GM21723 (cell line): ENCODE data around the gene RAB17.
"Not testable (repeated sequence)": the region's sequence is repeated elsewhere in the genome, so short reads cannot be mapped to it uniquely, and the experiment has no call there.

Source experiments
- ATAC-seq: cut with Tn5 transposase; IDR thresholded peaks from one replicate; pipeline ENCODE4 v1.9.1; 2021; ENCODE audit warnings: mild to moderate bottlenecking, moderate library complexity; ENCODE audit not compliant: unreplicated experiment

Gene RAB17

DNA sequence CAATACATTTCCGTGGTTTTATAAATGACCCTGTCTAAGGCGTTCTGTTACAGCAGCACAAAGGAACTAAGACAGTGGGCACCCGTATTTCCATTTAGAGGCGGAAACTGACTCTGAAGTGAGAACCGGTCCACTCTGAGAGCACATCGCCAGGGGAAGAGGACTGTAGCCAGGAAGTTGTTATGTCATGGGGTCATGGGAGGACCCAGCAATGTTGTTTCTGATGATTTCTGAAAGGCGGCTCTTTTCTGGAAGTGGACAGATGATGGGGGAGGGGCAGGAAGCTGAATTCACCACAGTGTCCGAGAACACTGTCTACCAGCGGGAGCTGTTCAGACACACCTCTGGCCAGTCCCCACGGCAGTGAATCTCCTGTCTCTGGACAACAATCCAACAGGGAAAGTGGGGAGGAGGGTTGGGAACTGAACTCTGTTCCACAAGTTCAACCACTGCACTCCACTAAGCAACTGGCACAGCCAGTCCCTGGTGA lies 34.7 kb upstream of the RAB17 start:
- ATAC-seq = no peak

DNA sequence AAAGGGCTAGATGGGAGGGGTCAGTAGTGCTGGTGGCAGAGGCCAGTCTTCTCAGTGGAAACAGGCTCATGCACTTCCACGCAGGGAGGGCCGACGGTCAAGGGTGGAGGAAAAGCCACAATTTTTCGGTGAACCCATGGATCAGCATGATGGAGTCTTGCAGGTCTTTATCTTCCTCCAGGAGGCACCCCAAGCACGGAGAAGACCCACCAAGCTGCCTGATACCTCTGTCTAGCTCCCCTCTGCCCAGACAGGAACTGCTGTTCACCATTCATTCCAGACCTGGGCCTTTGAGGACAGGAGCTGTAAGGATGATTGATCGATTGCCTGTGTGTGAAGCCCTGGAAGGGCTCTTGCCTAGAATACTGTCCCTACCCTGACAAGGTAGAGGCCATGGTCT lies 34.0 kb upstream of the RAB17 start:
- no peak for ATAC-seq

- no peak for ATAC-seq
These were observed 33.2 kb upstream of the RAB17 start for GRCh38 chr2:237623428-237624403.

- ATAC-seq = no peak
These were observed 27.9 kb upstream of the RAB17 start for GRCh38 chr2:237618449-237618848.

DNA sequence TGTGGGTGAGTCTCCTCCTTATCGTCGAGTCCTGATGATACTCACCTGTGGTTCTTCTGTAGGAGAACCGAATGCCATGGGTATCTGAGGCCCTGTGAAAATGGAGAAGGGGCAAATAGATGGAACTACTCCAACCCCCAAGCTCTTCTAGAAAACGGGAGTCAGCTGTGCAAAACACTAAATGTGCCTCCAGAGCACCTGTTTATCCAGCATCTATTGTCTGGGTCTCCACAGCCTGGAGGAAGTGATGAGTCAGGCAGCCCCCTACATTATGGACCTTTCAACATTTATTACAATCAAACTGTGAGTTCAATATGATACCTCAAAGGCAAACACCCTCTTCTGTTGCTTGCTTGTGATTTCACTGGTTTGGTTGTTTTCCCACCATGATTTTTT lies 27.1 kb upstream of the RAB17 start:
- no peak for ATAC-seq

- no peak for ATAC-seq
These were observed 26.4 kb upstream of the RAB17 start for GRCh38 chr2:237616734-237617586.

DNA sequence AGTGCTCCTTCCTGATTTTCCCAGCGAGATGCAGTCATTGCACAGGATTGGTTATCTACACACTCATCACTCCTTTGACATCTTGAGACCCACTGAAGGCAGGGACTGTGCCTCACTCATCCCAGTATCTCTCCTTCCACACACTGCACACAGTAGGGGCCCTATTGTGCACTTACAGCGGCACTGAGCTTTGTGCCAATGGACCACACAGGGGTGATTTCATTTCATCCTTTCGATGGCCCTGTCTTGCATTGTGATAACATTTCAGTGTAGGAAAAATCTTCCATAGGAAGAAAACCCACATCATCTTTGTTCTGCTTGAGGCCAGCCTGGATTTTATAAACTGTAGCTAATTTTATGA lies 25.8 kb upstream of the RAB17 start:
- no peak for ATAC-seq

- ATAC-seq = no peak
These were observed 25.2 kb upstream of the RAB17 start for GRCh38 chr2:237615631-237616249.

GRCh38 chr2:237614151-237614720 lies 23.7 kb upstream of the RAB17 start:
- no peak for ATAC-seq

- no peak for ATAC-seq
These were observed 23.1 kb upstream of the RAB17 start for GRCh38 chr2:237613679-237614078.

DNA sequence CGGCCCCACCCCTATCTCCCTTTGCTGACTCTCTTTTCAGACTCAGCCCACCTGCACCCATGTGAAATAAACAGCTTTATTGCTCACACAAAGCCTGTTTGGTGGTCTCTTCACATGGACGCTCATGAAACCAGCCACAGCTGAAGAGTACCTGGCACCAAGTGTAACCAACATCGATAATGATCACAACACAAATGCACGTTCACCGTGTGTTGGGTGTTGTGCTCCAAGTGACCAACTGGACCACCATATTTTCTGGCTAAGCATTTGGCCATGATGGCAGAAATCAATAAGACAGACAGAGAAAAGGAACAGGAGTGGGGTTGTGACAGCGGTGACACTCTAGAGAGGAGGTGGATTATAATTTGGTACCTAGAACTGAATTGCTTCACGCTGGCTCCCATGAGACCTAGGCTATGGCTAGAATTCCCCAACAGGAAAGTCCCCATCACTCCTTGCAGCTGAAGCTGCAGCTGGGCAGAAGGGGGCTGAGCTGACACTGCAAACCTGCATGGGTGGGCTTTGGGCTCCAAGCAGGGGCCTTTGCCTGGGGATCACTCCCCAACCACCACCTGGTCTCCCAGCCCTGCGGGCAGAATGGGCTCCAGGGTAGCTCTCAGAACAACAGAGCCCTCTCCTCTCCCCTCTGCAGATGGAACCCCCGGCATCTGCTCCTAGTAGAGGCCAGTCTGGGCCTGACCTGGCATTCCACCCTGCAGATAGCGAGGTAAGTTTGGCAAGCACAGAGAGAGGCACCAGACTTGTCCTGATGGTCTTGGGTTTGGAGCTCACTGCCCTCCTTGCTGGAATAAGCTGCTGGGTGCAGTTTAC lies 22.2 kb upstream of the RAB17 start:
- ATAC-seq = no peak

DNA sequence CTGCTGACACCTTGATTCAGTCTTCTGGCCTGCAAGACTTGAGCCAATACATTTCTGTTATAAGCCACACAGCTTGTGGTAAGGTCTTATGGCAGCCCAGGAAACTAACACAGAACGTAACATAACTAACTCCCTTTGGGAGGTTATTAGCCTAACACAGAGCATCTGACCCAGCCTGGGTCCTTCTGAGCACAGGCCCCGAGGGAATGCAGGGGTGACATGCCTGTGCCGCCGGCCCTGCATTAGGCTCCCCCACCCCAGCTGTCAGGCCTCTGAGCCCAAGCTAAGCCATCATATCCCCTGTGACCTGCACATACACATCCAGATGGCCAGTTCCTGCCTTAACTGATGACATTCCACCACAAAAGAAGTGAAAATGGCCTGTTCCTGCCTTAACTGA lies 16.0 kb upstream of the RAB17 start:
- not testable (repeated sequence) for ATAC-seq

GRCh38 chr2:237604960-237605359 lies 14.4 kb upstream of the RAB17 start:
- ATAC-seq = no peak

DNA sequence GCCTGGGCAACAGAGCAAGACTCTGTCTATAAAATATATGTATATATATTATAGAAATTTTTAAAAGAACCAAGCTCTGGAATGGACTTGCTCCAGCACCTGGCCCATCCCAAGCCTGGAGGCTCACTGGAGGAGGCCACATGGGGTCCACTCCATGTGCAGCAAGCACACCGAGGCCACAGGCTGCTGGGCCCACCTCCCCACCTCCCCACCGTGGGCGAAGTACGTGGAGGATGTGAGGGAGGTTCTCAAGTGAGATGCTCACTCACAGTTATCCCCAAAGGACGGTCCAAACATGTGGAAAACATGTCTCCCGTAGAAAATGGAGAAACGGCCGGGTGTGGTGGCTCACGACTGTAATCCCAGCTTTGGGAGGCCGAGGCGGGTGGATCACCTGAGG lies 13.9 kb upstream of the RAB17 start:
- ATAC-seq = no peak

DNA sequence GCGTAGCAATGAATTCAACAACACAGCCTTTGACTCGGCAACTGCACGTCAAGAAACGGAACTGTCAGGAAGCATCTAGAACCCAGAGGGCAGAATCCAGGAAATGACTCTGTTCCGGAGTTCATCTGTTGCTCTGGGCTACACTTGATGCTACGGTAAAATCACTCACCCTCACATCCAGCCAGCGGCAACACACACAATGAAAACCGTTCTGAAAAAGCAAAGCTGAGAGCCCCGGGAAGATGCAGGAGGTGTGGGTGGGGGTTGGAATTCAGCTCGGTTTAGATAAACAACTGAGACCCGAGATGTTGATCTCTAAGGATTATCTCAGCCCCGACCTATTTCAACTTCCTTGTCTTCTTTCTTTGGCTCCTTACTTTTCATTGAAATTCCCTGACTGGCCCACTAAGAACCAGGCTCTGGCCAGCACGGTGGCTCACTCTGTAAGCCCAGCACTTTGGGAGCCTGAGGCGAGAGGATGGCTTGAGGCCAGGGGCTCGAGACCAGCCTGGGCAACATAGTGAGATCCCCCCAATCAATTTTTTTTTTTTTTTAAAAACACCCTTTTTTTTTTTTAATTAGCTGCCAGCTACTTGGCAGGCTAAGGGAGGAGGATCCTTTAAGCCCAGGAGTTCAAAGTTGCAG lies 13.3 kb upstream of the RAB17 start:
- ATAC-seq = peak; percentile 56

DNA sequence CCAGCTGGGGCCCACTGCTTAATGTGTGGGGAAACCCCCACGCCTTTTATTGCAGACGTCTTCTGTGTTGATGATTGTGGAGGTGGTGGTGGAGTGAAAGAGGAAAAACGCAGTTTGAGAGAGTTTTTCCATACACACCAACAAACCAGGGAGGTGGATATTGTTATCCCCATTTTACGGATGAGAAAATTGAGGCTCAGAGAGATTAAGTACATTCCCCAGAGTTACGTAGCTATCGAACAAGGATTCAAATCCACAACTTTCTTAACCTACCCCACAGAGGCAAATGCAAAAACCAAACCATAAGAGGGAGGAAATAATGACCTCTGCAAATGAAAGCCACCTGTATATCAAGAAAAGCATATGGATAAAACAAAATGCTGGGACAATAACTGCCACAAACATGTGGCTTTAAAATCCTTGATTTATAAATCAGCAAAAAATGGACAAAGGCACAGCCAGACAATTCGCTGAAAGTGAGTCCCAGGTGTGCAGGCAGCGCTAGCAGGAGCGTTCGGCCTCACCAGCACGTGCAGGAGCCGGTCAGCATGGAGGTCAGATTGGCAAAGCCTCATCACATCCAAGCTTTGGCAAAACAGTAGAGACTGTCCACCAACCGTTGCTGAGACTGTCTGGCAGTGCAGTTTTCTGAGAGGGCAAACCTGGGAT lies 12.6 kb upstream of the RAB17 start:
- ATAC-seq = no peak

- no peak for ATAC-seq
These were observed 11.9 kb upstream of the RAB17 start for GRCh38 chr2:237602409-237602808.

DNA sequence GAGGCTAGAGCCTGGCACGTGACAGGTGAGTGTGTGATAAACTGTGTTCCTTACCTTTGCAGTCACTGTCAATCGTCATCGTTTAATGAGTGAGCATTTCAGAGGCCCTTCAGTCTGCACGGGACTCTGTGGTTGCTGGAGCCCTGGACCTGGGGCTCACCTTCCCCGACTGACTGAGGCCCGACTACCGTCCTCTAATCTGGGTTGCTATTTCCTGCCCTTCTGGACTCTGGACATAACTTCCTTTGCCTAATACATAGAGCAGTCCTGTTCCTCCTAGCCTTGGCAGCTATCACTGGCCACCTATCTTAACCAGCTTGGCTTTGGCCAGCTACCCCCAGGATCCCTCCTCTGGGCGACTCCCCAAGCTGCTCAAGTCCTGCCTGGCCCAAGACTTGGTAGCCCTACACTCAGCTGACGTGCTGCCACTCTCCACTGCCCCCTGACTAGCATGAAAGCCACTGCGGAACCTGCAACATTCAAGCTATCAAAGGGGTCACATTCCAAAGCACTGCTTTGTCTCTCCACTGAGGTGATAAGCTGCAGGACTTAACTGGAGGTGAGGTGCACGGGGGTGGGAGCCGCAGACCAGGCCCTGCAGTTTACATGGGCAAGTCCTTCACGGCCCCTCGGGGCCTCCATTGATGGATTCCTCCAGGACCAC lies 11.1 kb upstream of the RAB17 start:
- ATAC-seq = no peak
